Activated naive CD4-positive, alpha-beta T cell treated with anti-CD3 and anti-CD28 coated beads, Interleukin-2, amount 50 U/mL, for 72 hours (primary cell): ENCODE measurements around the gene ZC2HC1B. TPM values are rescaled to one million over a fixed set of nuclear protein-coding genes. Genes with fewer than 3 reads are reported as not detected.
A peak's percentile ranks its signal among the peaks of the same experiment; 100 is the strongest.

Source experiments
- ATAC-seq, 2 donors: fragments of 150-1000 bp; cut with Tn5 transposase; 2 replicates each; pipeline ENCODE4 v1.10.0; 2021; ENCODE audit warnings: mild to moderate bottlenecking in 2 of 2, moderate library complexity in 2 of 2
- DNase-seq, 2 donors: peaks; one replicate each; pipeline ENCODE4 v3.0.0; 2021 to 2022; ENCODE audit warnings: low spot score in 2 of 2
- H3K27ac Mint-ChIP-seq, 2 donors: one replicate each; pipeline ENCODE4 v1.8.0; 2022; ENCODE audit warnings: mild to moderate bottlenecking in 2 of 2, mixed read lengths in 2 of 2
- H3K36me3 Mint-ChIP-seq, 2 donors: one replicate each; pipeline ENCODE4 v1.8.0; 2022; ENCODE audit warnings: mixed read lengths in 2 of 2
- H3K9me3 Mint-ChIP-seq, 2 donors: one replicate each; pipeline ENCODE4 v1.8.0; 2022; ENCODE audit warnings: mixed read lengths in 2 of 2
- total RNA-seq, 2 donors: library from RNA; stranded (reverse); gene quantifications; one replicate each; pipeline ENCODE4 v1.2.3, GENCODE V29; 2022

The ZC2HC1B gene
- total RNA-seq, 2 donors from 2014 or later: not detected

- no peaks in the 10 kb centered on the region for H3K36me3 Mint-ChIP-seq
- DNase-seq: no peak
- no peak for ATAC-seq
- no peaks in the 10 kb centered on the region for H3K9me3 Mint-ChIP-seq
- no peak overlapping the region for H3K27ac Mint-ChIP-seq
Measured at GRCh38 chr6:143963158-143963919, 99.1 kb downstream of the ZC2HC1B start.

DNA sequence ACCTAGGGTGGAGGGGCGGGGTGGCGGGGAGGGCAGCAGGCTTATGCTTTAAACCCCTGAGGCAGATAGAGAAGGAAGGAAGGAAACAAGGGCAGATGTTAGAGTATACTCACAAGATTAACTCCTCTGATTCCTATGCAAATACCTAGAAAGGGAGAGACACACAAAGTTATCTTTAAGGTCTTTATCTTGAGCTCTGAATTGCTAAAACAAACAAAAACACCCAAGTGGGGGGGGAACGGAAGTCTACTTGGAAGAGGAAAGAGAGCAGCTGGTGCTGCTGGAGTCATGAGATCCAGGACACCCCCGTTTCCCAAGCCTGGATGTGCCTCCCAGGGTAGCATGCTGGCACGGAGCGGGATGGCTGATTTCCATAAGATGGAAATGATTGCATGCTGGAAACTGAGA, 100.4 kb downstream of the ZC2HC1B start:
- Mint-ChIP-seq H3K9me3 (no peaks in the 10 kb centered on the region), H3K27ac (no peak overlapping the region), H3K36me3 (no peaks in the 10 kb centered on the region)
- no peak for DNase-seq
- no peak for ATAC-seq

- H3K9me3 Mint-ChIP-seq: no peaks in the 10 kb centered on the region
- no peaks in the 10 kb centered on the region for H3K36me3 Mint-ChIP-seq
- no peak for ATAC-seq
- no peak for DNase-seq
- no peak overlapping the region for H3K27ac Mint-ChIP-seq
Measured at GRCh38 chr6:143965503-143966171, 101.4 kb downstream of the ZC2HC1B start.

GRCh38 chr6:143966312-143966711, 102.0 kb downstream of the ZC2HC1B start:
- no peak for ATAC-seq

GRCh38 chr6:143967706-143968376, 103.6 kb downstream of the ZC2HC1B start:
- DNase-seq (no peak), ATAC-seq (no peak)
- no peak overlapping the region for H3K27ac Mint-ChIP-seq
- H3K36me3 Mint-ChIP-seq: no peaks in the 10 kb centered on the region
- no peaks in the 10 kb centered on the region for H3K9me3 Mint-ChIP-seq

More at GRCh38 chr6:143966312-143966711, 102.0 kb downstream of the ZC2HC1B start:
- no peak overlapping the region for H3K27ac Mint-ChIP-seq
- no peaks in the 10 kb centered on the region for H3K9me3 Mint-ChIP-seq
- H3K36me3 Mint-ChIP-seq: no peaks in the 10 kb centered on the region
- DNase-seq: no peak

DNA sequence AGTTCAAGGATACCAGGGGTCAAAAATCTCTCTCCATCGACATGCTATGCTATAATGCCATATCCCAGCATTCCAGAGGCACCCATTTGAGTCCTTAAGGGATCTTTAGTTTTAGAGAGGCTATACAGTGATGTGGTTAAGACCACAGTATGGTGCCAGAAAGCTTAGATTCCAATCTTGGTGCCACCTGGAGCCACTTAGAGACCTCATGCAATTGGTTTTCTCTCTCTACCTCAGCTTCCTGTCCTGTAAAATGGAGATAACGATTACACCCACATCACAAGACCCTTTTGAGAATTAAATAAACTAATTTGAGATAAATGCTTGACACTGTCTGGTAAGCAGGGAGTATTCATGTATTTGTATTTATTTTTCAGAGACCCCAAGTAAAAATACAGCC, 104.8 kb downstream of the ZC2HC1B start:
- ATAC-seq: no peak
- H3K9me3 Mint-ChIP-seq: no peaks in the 10 kb centered on the region
- no peaks in the 10 kb centered on the region for H3K36me3 Mint-ChIP-seq
- no peak for DNase-seq
- no peak overlapping the region for H3K27ac Mint-ChIP-seq

DNA sequence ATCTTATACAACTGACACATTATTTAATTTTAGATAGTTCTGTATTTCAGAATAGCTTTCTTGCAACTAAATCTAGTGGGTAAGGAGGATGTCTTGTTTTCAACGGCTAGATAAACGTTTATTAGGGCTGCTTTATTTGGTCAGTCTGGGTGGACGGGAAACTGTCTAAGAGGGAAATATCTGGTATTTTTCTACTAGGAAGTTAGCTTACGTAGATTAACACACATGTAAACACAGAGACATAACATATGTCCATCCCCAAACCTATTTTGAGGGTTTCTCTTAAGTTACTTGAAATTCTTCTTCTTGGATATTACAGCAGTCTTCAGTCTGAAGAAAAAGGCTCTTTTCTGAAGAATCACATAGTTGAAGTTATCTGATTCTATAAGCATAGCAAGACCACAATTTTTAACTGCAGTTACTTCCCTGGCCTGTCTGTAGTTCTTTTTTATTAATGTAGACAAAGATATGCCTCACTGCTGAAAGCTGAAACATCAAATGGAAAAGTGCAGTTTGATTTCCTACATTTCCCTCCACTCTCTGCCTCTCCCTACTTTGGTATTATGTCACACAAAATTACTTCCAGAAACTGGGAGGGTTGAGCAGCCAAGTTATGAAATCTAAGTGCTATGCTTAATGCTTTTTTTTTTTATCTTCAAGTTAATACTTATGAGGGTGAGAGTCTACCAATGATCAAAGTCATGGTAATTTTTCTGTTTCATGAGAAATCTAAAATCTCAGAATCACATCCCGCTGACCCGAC, 106.4 kb downstream of the ZC2HC1B start:
- no peak for ATAC-seq
- H3K36me3 Mint-ChIP-seq: no peaks in the 10 kb centered on the region
- no peak for DNase-seq
- no peak overlapping the region for H3K27ac Mint-ChIP-seq
- H3K9me3 Mint-ChIP-seq: no peaks in the 10 kb centered on the region

DNA sequence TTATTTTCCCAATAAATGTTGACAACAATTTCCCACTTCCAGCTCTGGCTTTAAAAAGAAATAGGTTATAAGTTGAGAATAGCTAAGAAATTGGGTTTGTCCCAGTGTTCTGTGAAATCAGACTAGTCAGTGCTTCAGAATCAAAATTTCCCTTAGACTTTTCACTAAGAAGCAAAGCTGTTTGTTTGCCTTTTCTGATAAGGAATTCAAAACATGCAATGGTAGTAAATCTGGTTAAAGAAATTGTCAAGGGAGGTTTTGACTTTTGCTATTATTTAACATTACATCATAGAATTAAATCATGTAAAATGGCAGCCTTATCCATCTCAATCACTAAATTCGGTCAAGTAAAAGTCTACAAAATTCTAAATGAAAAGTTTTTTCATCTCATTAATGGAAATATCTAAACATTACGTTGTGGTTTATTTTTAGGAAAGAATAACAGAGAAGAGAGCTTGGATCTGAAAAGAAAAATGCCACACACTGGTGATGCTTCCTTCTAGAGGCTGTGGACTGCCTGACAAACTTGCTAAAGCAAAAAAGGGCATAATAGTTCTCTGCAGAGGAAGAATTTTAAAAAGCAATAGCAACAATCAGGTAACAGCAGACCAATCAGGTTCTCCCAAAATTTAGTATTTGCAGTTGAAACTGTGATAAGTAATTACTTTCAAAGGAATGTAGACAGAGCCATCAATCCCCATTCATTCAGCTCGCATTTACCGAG, 107.4 kb downstream of the ZC2HC1B start:
- Mint-ChIP-seq H3K36me3 (no peaks in the 10 kb centered on the region), H3K27ac (no peak overlapping the region), H3K9me3 (no peaks in the 10 kb centered on the region)
- DNase-seq: no peak
- no peak for ATAC-seq

DNA sequence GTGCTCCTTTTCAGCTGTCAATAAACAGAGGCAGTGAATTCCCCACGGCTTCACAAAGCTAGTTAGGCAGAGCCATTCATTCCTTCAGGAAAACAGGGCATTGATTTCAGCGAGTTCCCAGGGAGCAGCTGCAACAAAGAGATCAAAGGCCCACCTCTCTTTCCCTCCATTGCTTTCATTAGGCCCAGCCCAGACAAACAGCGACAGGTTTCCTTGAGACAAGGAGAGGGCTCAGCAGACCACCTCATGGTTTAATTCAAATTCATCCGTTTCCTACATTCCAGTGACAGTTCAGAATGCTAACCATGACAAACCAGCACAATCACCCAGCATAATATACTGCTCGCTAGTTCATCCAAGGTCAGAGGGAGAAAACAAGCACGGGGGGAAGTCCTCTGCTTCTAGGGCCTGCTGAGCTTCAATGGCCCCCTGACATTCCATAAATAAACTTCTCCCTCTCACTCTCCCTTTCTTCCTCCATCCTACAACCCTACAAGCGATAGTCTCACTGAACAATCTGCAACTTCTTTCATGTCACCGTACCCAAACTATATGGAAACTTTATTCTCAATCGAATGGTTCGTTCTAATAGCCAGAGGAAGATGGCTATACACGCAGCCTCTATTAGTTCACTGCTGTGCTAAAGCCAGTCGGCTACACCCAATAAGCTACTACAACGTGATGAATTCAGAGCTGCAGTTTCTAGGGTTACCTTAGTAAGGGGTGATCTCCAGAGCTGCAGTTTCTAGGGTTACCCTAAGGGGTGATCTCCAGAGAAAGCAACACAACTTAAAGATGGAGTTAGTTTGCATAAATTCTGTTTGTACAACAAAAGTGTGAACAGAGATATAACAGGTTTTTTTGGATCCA, 109.1 kb downstream of the ZC2HC1B start:
- DNase-seq: no peak
- ATAC-seq: no peak
- Mint-ChIP-seq H3K36me3 (no peaks in the 10 kb centered on the region), H3K9me3 (no peaks in the 10 kb centered on the region), H3K27ac (peak overlapping the region in 1 of 2 donors; percentile 47)

DNA sequence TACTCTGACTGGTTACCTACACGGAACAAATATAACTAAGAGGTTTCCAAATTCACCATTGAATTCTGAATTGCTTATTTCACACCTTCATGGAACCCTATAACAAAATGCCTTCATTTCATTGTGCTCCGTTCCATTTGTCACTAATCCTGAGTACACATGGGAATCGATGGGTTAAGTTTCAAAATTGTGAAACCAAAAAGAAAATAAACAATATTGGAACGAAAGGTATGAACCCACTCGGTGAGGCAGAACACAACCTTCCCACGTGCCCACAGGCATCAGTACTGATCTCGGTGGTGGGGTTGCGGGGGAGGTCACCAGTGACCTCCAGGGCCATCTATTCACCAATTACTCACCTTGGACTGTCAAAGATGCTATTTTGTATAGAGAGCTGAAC, 109.8 kb downstream of the ZC2HC1B start:
- ATAC-seq (no peak), DNase-seq (no peak)
- no peaks in the 10 kb centered on the region for H3K36me3 Mint-ChIP-seq
- H3K9me3 Mint-ChIP-seq: no peaks in the 10 kb centered on the region
- no peak overlapping the region for H3K27ac Mint-ChIP-seq

- Mint-ChIP-seq H3K9me3 (no peaks in the 10 kb centered on the region), H3K27ac (no peak overlapping the region), H3K36me3 (no peaks in the 10 kb centered on the region)
- no peak for ATAC-seq
- no peak for DNase-seq
Measured at GRCh38 chr6:143976806-143977349, 112.6 kb downstream of the ZC2HC1B start.

GRCh38 chr6:143980921-143981320, 116.6 kb downstream of the ZC2HC1B start:
- ATAC-seq: no peak

GRCh38 chr6:143982968-143983367, 118.7 kb downstream of the ZC2HC1B start:
- ATAC-seq: no peak
- Mint-ChIP-seq H3K36me3 (no peaks in the 10 kb centered on the region), H3K27ac (no peak overlapping the region), H3K9me3 (no peaks in the 10 kb centered on the region)
- no peak for DNase-seq

More at GRCh38 chr6:143980921-143981320, 116.6 kb downstream of the ZC2HC1B start:
- DNase-seq: no peak
- Mint-ChIP-seq H3K27ac (no peak overlapping the region), H3K9me3 (no peaks in the 10 kb centered on the region), H3K36me3 (no peaks in the 10 kb centered on the region)

DNA sequence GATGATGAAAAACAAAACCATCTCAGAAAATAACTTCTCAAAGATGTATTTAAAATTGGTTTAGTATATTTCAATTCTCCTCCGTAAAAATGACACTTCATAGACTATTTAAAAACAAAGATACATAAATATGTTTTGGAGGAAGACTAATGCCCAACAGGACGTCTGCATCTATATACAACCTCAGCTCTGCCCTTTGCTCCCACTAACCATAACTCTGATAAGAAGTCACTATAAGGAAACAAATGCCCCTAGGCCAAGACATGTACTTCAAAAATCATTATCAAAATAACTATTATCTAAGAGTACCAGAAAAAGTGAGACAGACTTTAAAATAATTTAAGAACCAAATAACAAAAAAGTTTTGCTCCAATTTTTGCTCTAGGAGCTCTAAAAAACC, 120.4 kb downstream of the ZC2HC1B start:
- ATAC-seq (no peak), DNase-seq (no peak)
- Mint-ChIP-seq H3K27ac (no peak overlapping the region), H3K36me3 (no peaks in the 10 kb centered on the region), H3K9me3 (no peaks in the 10 kb centered on the region)

GRCh38 chr6:143986463-143987065, 122.3 kb downstream of the ZC2HC1B start:
- no peaks in the 10 kb centered on the region for H3K9me3 Mint-ChIP-seq
- H3K36me3 Mint-ChIP-seq: no peaks in the 10 kb centered on the region
- no peak for DNase-seq
- no peak overlapping the region for H3K27ac Mint-ChIP-seq
- no peak for ATAC-seq
